CD4-positive, alpha-beta T cell treated with Interleukin-10 for 1 hour (primary cell): ENCODE data around the gene RAD23A.
"Not testable (repeated sequence)": the region's sequence is repeated elsewhere in the genome, so short reads cannot be mapped to it uniquely, and the experiment has no call there.

Source experiments
- DNase-seq: peaks from one replicate; pipeline ENCODE4 v3.0.0-alpha.2; 2020

Gene RAD23A

DNA sequence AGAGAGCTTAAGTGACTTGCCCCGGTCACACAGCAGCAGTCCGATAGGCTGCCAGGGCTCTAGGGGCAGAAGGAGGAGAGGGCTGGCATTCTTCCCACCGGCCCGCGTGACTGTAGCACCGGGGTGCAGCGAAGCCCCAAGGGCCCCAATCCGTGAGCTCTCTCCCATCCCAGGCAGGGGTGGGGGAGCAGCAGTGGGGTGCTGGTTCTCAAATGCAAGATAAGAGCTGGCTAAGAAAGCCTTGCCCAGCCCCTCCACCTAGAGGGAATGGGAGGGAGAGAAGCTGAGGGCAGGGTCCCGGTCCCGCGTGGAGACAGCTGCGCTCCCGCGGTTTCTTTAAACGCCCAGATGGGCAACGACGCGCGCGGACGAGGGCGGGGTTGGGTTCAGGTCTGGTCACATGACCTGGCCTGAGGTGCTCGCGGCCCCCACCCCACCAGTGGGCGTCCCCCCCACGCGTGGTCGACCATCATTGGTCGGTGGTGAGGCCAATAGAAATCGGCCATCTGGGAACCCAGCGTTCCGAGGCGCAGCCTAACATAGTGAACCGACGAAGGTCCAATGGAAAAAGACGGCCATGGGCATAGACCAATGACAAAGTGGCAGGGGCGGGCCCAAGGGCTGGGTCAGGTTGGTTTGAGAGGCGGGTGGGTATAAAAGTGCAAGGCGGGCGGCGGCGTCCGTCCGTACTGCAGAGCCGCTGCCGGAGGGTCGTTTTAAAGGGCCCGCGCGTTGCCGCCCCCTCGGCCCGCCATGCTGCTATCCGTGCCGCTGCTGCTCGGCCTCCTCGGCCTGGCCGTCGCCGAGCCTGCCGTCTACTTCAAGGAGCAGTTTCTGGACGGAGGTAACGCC, 7.5 kb upstream of the RAD23A start, which contains the start of gene CALR:
Gene CALR, plus strand, starts transcription at position 683 of the 852 bp plus-strand sequence. Its CDS starts 71 bp downstream, at position 754.
- peak; percentile 100 for DNase-seq

- DNase-seq, result peak; percentile 55
Observed at GRCh38 chr19:12938779-12939601, 6.7 kb upstream of the RAD23A start.

DNA sequence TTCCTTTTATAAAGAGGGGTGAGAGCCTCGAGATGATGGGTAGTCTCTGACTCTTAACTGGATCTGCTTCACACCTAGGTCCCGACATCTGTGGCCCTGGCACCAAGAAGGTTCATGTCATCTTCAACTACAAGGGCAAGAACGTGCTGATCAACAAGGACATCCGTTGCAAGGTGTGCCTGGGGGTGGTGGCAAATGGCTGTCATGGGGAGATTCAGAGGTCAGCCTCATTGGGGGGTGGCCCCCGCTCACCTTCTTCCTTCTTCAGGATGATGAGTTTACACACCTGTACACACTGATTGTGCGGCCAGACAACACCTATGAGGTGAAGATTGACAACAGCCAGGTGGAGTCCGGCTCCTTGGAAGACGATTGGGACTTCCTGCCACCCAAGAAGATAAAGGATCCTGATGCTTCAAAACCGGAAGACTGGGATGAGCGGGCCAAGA, 5.7 kb upstream of the RAD23A start:
- no peak for DNase-seq

- no peak for DNase-seq
Observed at GRCh38 chr19:12940897-12941296, 4.8 kb upstream of the RAD23A start.

DNA sequence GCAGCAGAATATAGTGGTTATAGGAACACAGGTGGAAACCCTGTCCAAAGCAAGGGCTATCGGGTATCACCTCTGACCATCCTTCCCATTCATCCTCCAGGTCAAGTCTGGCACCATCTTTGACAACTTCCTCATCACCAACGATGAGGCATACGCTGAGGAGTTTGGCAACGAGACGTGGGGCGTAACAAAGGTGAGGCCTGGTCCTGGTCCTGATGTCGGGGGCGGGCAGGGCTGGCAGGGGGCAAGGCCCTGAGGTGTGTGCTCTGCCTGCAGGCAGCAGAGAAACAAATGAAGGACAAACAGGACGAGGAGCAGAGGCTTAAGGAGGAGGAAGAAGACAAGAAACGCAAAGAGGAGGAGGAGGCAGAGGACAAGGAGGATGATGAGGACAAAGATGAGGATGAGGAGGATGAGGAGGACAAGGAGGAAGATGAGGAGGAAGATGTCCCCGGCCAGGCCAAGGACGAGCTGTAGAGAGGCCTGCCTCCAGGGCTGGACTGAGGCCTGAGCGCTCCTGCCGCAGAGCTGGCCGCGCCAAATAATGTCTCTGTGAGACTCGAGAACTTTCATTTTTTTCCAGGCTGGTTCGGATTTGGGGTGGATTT, 2.1 kb upstream of the RAD23A start:
- no peak for DNase-seq

GRCh38 chr19:12944104-12944674, 1.5 kb upstream of the RAD23A start:
- DNase-seq, result no peak

GRCh38 chr19:12946092-12946721, 545 bp downstream of the RAD23A start:
- peak; percentile 53 for DNase-seq

GRCh38 chr19:12946731-12947496, 1.3 kb downstream of the RAD23A start:
- DNase-seq, result no peak

- DNase-seq, result no peak
Observed at GRCh38 chr19:12947702-12948611, 2.3 kb downstream of the RAD23A start.

GRCh38 chr19:12948612-12949362, 3.1 kb downstream of the RAD23A start:
- DNase-seq, result no peak

- DNase-seq, result no peak
Observed at GRCh38 chr19:12949363-12950283, 4.0 kb downstream of the RAD23A start.

DNA sequence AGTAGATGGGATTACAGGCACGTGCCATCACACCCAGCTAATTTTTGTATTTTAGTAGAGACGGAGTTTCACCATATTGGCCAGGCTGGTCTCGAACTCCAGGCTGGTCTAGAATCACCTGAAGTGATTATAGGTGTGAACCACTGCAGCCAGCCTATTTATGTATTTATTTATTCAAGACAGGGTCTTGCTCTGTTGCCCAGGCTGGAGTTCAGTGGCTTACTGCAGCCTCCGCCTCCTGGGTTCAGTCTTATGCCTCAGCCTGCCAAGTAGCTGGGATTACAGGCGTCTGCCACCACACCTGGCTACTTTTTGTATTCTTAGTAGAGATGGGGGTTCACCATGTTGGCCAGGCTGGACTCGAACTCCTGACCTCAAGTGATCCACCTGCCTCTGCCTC, 6.4 kb downstream of the RAD23A start:
- not testable (repeated sequence) for DNase-seq

DNA sequence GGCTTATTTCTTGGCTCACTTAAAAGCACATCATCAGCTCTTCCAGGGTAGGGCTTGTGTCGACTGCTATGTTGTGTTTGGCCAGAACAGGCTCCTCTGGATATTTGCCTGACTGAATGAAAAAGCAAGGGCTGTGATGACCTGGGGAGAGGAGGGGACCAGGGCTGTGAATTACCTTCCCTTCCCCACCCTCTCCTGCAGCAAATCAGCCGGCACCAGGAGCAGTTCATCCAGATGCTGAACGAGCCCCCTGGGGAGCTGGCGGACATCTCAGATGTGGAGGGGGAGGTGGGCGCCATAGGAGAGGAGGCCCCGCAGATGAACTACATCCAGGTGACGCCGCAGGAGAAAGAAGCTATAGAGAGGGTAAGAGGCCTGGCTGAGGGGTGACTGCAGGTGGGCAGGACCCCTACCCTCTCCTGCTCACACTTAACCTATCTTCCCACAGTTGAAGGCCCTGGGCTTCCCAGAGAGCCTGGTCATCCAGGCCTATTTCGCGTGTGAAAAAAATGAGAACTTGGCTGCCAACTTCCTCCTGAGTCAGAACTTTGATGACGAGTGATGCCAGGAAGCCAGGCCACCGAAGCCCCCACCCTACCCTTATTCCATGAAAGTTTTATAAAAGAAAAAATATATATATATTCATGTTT, 7.0 kb downstream of the RAD23A start:
- no peak for DNase-seq

DNA sequence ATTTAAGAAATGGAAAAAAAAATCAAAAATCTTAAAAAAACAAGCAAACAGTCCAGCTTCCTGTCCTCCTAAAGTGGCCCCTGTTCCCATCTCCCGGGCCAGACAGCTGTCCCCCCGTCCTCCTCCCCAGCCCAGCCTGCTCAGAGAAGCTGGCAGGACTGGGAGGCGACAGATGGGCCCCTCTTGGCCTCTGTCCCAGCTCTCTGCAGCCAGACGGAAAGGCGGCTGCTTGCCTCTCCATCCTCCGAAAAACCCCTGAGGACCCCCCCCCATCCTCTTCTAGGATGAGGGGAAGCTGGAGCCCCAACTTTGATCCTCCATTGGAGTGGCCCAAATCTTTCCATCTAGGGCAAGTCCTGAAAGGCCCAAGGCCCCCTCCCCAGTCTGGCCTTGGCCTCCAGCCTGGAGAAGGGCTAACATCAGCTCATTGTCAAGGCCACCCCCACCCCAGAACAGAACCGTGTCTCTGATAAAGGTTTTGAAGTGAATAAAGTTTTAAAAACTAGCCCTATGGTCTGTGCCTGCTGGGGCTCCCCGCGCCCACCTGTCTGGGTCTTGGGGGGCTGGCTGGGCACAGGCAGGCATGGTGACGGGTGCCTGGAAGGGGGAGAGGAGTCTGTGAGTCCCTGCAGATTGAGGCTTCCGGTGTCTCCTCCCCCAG, 7.6 kb downstream of the RAD23A start:
- DNase-seq, result no peak

DNA sequence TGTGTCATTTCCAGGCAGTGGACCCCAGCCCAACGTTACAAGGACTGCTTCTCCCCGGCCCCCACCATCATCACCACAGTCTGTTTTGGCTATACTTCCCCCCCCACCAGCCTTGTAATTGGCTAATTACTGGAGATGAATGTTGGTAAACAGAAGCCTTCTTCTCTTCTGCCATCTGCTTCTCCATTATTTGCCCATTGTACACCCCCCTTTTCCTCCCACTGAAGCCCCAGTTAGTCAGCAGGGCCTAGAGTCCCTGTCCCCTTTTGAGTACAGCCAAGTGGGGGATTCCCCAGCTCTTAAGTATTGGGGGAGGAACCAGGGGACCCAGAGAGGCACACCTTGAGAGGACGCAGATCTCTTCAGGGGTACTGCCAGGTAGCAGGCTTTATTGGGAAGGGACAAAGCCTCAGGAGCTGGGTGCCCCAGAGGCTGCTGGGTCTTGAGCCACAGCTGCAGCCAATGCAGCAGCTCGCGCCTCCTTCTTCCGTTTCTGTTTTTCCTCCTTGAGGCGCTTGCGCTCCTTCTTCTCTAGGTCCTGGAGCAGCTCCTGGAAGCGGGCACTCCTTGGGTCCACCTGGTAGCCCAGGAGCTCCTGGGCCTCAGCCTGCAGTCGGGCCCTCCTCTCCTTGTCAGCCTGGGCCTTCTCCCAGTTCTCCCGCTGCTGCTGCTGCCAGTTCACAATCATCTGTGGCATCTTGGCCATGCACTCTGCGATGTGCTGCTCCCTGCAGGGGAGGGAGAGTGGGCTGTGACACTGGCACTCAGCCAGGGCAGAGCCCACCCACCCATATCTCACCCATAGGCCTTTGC, 8.3 kb downstream of the RAD23A start:
- DNase-seq, result no peak

GRCh38 chr19:12954612-12954962, 8.9 kb downstream of the RAD23A start:
- no peak for DNase-seq

DNA sequence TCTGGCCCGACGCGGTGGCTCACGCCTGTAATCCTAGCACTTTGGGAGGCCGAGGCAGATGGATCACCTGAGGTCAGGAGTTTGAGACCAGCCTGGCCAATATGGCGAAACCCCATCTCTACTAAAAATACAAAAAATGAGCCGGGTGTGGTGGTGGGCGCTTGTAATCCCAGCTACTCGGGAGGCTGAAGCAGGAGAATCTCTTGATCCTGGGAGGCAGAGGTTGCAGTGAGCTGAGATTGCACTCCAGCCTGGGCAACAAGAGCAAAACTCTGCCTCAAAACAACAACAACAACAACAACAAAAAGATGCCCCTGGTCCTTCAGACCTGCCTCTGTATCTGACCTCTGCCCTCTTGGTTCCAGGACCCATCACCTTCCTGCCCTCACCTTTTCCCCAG, 9.9 kb downstream of the RAD23A start:
- not testable (repeated sequence) for DNase-seq
